IPS-11a (cell line): ENCODE results near the gene SPNS3.

Experiments used
- H3K4me3 ChIP-seq: one replicate; pipeline ENCODE4 v1.5.1; 2013; ENCODE audit warnings: low read depth, low read length, control low read depth

Gene SPNS3

DNA sequence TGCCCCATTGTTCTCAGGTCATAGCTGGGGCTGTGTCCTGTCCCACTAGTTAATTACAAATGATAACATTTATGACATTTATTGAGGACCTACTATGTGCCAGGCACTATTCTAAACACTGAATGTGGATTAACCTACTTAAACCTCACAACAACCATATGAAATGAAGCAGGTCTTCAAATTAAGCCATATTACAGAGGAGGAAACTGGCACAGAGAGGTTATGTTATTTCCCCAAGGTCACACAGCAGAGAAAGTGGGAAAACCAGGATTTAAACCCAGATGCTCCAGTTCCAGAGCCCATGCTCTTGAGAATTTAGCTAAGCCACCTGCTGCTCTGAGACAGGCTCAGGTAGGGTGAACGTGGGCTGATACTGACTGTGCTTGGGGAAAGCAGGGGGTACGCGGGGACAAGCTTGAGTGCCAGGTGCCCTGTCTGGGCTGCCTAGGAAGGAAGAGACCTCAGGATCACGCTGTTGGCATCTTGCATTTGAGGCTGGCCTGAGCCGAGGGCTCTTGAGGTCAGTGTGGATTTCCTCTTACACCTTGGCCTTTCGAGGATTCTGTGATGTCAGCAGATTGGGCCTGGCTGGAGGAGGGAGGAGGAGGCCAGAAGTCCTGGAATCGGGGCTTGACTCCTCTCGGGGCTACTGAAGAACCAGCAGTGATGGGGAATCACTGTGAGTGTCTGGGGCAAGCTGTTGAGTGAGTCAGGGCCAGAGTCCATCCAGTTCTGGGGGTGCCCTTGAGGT, 73.8 kb downstream of the SPNS3 start:
- no peak overlapping the region for H3K4me3 ChIP-seq

GRCh38 chr17:4508207-4508606, 74.5 kb downstream of the SPNS3 start:
- H3K4me3 ChIP-seq, result no peak overlapping the region

DNA sequence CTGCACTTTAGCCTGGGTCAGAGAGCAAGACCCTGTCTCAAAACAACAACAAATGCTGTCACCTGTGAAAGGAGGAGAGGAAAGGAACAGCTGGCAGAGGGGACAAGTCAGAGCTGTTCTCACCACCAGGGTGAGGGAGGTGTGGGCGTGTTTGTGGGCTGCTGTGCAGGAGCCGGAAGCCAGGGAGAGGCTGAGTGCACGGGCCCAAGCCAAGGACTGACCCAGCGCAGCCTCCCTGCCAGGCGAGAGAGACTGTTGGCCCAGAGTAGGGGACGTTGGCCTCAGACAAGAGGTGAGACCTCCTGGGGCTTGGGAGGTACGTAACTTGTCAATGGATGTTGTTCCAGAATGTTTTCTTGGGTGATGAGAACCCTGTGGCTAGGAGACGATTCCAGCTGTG, 75.7 kb downstream of the SPNS3 start:
- H3K4me3 ChIP-seq, result no peak overlapping the region

- no peak overlapping the region for H3K4me3 ChIP-seq
These were observed 76.3 kb downstream of the SPNS3 start for GRCh38 chr17:4509923-4510617.

DNA sequence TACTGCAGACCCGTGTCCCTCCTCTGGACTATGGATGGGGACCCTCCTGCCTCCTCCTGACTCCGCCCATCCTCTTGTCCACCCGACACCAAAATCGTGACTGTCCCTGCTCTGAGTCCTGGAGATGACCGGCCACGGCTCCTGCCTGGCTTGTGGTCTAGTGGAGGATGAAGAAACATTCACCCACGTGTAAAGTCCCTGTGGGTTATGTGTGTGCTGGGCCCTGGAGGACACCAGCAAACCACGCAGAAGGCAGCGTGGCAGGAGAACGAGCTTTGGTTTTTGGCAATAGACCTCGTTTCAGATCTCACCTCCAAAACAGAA, 76.8 kb downstream of the SPNS3 start:
- no peak overlapping the region for H3K4me3 ChIP-seq

GRCh38 chr17:4511199-4511932, 77.6 kb downstream of the SPNS3 start:
- no peak overlapping the region for H3K4me3 ChIP-seq

DNA sequence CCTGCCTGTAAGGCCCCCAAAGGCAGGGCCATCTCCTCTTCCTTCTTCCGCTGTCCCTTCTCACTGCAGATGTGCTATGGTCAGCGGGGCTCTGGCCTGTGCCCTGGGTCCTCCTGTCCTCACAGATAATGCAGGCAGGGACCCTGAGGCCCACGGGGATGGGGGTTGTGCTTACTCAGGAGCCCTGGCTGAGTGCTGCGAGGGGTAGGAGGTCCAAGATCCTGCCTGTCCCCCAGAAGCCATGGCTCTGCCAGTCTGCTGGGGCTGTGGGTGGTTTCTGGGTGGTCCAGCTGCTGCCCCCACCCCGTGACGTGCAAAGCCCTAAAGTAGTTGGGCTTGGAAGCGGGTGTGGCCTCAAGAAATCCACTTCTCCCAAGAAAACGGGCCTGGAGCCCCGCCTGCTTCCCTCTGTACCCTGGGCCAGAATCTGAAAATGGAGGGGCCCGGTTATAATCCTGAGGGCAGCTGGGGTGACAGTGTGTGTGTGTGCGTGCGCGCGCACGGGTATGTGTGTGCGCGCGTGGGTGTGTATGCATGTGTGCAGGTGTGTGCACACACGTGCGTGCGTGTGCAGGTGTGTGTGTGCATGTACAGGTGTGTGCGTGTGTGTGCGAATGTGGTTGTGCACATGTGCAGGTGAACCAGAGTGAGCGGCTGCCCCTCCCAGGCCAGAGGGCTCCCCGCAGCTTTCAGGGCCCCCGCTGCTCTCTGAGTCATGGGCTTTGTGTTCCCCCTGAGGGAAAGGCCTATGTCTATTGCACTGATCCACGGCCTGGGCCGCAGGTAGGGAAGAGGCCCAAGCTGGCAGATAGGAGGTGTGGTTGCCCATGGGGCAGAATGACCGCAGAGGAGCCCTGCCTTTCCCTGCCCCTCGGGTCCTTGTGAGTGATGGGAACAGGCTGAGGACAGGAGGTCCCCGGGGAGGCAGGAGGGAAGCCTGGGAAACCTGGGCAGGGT, 78.7 kb downstream of the SPNS3 start:
- no peak overlapping the region for H3K4me3 ChIP-seq

DNA sequence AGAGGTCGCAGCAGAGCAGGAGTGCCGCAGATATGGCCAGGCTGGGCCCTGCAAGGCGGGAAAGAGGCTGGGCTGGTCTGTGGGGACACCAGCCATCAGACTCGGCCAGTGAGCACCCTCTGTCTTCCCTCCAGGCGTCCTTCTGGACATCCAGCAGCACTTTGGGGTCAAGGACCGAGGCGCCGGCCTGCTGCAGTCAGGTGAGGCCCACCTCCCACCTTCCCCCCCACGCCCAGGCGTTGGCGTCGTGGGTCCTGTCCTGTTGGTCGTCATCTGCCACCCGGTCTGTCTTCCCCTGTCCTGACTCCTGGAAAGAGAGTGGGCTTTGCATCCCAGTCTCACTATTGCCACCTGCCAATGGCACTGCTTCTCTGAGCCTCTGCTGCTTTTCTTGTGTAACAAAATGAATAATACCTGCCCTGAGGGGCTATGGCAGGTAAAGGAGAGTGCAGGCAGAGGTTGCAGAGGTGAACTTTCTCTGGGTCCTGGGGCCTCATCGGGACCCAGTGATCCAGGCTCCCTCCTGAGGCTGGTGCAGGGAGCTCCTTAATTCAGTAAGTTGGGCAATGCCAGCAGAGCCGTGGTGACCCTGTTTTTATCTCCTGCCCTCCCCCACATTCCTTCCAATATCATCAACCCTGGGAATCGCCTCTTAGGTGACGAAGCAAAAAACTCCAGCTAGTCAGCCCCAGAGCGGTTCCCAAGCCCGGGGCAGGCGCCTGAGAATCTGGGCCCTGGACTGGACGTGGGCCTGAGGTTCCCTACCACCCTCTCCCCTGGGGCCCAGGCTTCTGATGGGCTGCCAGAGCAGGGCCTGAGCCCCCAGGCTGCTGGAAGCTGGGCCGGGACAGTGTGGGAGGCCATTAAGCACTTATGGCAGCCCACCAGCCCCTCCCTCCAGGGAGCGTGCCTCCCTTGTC, 79.6 kb downstream of the SPNS3 start:
- no peak overlapping the region for H3K4me3 ChIP-seq

GRCh38 chr17:4514206-4514605, 80.5 kb downstream of the SPNS3 start:
- no peak overlapping the region for H3K4me3 ChIP-seq

DNA sequence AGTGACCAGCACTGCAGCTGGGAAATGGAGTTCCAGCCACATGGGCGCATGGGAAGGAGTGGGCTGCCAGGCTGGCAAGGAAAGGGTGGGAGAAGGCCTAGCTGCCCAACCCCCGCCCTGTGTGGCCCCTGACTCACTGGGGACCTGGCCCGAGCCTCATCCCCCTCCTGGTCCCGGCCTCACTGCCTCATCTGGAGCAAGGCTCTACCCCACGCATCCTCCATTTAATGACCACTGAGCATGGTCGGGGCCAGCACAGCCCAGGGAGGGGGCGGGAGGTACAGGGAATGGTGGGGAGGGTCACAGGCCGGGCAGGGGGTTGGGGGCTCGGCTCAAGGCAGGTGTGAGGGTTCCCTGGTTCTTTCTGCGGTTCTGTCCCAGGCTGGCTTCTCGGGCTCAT, 81.0 kb downstream of the SPNS3 start:
- no peak overlapping the region for H3K4me3 ChIP-seq

DNA sequence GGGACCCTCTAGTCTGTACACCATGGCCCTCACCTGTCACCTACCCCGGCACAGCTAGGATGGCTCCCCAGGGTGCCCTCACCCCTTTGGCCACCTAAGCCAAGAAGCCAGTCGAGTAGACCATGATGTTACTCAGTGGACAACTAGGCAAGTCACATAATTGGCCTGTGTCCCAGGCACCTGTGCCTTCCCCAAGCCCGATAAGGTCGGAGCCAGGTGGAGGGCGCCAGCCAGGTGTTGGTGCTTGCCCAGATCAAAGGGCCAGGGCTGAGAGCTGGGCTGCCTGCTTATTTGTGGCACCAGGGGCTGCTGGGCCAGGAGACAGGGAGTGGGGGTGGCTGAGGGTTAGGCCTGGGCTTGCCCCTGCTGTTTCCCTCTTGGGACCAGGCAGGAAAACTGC, 81.8 kb downstream of the SPNS3 start:
- H3K4me3 ChIP-seq, result no peak overlapping the region

GRCh38 chr17:4516735-4517134, 83.0 kb downstream of the SPNS3 start:
- H3K4me3 ChIP-seq, result no peak overlapping the region

- H3K4me3 ChIP-seq, result no peak overlapping the region
These were observed 85.2 kb downstream of the SPNS3 start for GRCh38 chr17:4518901-4519300.

DNA sequence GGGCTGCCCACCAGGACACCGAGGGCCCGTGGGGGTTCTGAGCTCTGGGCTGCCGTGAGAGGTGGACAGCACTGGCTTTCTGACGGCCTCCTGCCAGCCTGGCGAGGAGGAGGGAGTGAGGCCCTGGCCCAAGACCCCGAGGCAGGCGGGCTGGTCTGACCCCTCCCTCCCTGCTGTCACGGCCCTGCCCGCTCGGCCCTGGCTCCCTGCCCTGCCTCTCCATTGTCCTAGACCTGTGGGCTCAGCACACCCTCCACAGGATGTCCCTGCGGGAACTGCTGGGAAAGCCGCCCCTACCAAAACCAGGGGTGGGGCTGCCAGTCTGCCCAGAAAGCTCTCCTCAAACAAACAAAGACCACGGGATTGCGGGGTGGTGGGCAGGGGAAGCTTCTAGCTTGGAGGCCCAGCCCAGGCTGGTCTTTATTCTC, 85.6 kb downstream of the SPNS3 start:
- no peak overlapping the region for H3K4me3 ChIP-seq

GRCh38 chr17:4520060-4520893, 86.5 kb downstream of the SPNS3 start:
- no peak overlapping the region for H3K4me3 ChIP-seq

DNA sequence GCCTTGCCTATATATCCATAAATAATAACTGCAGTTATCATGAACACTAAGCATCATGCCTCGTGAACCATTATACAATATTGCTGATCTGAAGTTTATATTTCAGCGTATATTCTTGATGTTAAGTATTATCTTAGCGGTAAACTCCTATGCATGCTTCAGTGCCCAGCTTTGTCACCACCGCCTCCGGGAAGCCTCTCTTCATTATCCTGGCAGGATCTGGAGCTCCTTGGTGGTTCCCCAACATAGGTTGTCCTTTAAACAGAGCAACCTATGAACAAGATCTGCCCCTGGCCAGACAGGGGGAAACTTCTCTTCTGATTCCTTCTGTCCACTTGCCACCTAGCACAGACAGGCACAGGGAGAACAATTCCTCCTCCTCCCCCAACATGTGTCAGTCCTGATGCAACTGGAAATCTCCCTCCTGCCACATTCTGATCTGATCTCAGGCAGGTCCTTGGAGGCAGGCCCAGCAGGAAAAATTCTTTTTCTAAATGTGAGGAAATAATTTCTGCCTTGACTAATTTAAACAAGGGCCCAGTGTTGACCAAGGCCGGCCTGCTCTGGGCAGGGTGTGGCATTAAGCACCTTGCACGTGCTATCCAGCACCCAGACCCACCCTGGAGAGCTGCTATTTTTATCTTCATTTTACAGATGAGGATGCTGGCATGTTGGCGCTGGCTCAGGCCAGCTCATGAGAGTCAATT, 87.3 kb downstream of the SPNS3 start:
- no peak overlapping the region for H3K4me3 ChIP-seq

DNA sequence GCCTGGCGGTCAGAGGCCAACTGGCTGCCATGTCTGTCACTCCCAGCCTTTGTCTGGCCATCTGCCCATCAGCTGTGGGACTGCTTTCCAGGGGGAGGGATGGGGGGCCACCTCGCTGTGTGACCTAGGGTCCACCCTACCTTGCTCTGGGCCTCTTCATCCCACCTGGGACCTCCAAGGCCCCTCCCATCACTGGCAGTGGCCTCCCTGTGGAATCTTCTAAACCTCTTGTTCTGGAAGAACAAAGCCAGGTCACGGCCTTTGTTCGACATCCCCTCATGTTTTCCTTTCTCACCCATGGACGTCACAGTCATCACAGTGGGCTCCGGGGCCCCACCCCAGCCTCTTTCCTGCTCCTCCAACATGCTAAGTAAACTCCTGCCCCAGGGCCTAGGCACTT, 88.9 kb downstream of the SPNS3 start:
- no peak overlapping the region for H3K4me3 ChIP-seq

DNA sequence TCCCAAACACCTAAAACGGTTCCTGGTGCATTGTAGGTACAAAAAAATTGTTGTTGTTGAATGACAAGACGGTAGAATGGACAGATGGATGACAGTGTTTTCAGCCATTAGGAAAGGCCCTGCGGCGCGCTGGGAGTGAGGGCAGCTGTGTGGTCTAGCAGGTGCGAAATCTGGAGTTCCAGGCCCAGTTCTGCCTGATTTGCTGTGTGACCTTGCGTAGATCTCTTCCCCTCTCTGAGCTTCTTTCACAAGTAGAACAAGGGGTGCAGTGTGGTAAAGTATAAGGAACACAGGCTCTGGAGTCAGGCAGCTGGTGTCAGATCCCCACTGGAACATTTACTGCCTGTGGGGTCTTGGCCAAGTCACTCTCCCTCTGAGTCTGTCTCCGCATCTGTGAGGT, 90.2 kb downstream of the SPNS3 start:
- H3K4me3 ChIP-seq, result no peak overlapping the region
